Measurements from ENCODE around the gene TSTD1. TPM values are rescaled to one million over a fixed set of nuclear protein-coding genes. Genes with fewer than 3 reads are reported as not detected.

Gene TSTD1
- total RNA-seq, 3 donors from 2014 or later, result 48.9 to 105 (median 80.1) TPM

DNA sequence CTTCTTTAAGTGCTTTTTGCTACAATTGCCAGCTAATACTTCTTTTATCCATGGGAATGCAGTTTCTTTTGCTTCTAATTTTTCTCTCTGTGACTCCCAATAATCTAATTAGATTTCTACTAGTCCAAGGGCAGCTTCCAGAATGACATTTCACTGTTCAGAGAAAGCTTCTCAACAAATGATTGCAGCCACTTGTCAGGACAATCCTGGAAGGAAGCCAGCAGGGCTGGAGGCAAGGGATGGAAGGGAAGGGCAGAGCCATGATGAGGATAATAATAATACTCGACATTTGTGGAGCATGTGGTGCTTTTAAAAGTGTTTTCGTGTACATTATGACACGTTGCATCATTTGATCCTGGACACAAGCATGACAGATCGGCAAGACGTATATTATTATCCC is 37.2 kb downstream of the TSTD1 start:
- intact Hi-C loops (cut with DNase I, micrococcal nuclease), result no loop called here
- ATAC-seq (no peak), DNase-seq (no peak)
- no peak overlapping the region for H3K4me3 ChIP-seq
- no peaks in the 10 kb centered on the region for H3K36me3 ChIP-seq (ENCODE audit: low read depth)
- H3K4me1 ChIP-seq (ENCODE audit: low read depth), result peaks cover 3% of the 10 kb centered on the region
- H3K9me3 ChIP-seq, result no peaks in the 10 kb centered on the region
- TF ChIP-seq, protein P1, sequence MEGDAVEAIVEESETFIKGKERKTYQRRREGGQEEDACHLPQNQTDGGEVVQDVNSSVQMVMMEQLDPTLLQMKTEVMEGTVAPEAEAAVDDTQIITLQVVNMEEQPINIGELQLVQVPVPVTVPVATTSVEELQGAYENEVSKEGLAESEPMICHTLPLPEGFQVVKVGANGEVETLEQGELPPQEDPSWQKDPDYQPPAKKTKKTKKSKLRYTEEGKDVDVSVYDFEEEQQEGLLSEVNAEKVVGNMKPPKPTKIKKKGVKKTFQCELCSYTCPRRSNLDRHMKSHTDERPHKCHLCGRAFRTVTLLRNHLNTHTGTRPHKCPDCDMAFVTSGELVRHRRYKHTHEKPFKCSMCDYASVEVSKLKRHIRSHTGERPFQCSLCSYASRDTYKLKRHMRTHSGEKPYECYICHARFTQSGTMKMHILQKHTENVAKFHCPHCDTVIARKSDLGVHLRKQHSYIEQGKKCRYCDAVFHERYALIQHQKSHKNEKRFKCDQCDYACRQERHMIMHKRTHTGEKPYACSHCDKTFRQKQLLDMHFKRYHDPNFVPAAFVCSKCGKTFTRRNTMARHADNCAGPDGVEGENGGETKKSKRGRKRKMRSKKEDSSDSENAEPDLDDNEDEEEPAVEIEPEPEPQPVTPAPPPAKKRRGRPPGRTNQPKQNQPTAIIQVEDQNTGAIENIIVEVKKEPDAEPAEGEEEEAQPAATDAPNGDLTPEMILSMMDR (IDR thresholded peaks at IDR 0.05), result no peak

DNA sequence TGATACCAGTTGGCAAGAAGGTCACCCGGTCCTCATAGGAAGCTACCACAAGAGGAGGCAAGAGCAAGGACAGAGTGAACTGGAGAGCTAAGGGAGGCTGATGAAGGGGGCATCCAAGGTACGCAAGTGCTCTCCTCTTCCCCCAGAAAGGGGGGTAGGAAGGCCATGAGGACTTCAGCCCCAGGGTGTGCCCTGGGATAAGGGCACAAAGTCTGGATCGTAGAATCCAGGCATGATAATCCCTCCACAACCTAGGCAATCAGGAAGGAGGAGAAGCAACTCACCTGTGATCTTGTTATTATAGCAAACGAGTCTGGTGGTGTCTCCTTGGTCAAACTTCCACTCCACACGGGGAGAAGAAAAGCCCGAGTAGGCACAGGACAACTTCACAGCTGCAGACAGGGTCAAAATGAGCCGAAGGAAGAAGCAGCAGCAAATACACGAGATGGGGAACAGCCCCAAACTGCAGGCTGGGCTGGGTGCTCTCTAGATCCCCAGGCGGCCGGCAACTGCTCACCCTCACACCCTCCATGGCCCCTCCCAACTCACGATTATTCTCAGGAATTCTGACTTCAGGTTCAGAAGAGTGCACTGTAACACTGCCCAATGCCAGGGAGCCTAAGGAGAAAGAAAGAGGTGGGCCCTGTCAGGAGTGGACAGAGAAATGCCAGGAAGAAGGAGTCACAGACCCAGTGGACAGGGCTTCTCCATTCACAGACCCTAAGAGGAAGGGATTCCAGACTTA is 37.9 kb downstream of the TSTD1 start:
- intact Hi-C loops (cut with DNase I, micrococcal nuclease), result no loop called here
- peaks cover 3% of the 10 kb centered on the region for H3K4me1 ChIP-seq (ENCODE audit: low read depth)
- no peak overlapping the region for H3K4me3 ChIP-seq
- DNase-seq (no peak), ATAC-seq (no peak)
- H3K36me3 ChIP-seq (ENCODE audit: low read depth), result no peaks in the 10 kb centered on the region
- TF ChIP-seq, protein P1 (IDR thresholded peaks at IDR 0.05), result no peak
- no peaks in the 10 kb centered on the region for H3K9me3 ChIP-seq

GRCh38 chr1:160999376-160999775 is 39.4 kb downstream of the TSTD1 start:
- intact Hi-C loops (cut with DNase I, micrococcal nuclease), result loop anchor here (5.0 to 10.0 kb wide), 2 partner anchors 95 to 98 kb away; partner anchors contain the start of gene KLHDC9 (in 2 of the 2)
- DNase-seq, result no peak
- TF ChIP-seq, protein P1 (IDR thresholded peaks at IDR 0.05), result no peak
- Histone ChIP-seq H3K4me1 (ENCODE audit: low read depth) (peaks cover 3% of the 10 kb centered on the region), H3K4me3 (no peak overlapping the region), H3K9me3 (no peaks in the 10 kb centered on the region), H3K36me3 (ENCODE audit: low read depth) (no peaks in the 10 kb centered on the region)
- ATAC-seq, result no peak

DNA sequence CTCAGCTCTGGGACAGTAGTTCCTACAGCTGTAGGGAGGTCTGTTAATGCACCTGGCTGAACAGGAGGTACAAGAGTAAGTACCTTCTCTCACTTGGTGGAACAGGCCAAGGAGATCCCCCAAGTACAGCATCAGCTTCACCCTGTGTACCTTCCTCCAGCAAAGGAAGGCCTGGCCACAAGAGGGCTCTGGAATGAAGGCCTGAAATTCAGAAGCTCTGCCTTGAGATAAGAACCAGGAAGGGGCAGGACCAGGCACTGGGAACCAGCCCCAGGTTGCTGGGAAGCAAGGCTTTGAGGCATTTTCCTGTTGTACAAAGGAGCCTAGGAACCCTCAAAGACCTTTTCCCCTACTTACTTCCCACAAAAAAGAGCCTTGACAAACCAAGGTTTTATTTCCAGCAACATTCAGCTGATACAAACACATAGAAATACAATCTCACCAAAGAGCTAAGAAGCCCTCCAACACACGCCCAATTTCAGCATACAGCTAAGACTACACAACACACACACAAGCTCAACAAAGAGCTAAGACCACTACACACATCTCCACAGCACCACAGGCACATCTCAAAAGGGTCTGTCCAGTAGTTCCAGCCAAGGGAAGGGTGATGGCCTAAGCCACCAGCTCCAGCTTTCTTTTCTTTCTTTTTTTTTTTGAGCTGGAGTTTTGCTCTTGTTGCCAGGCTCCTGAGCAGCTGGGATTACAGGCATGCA is 41.3 kb downstream of the TSTD1 start:
- TF ChIP-seq, protein P1 (IDR thresholded peaks at IDR 0.05), result peak; percentile 38
- intact Hi-C loops (cut with DNase I, micrococcal nuclease), result loop anchor here (5.0 to 10.0 kb wide), 2 partner anchors 97 to 100 kb away; partner anchors contain the start of gene KLHDC9 (in 2 of the 2)
- DNase-seq, result peak in 2 of 3 donors; percentile 78 to 86

GRCh38 chr1:160996178-160996577 is 42.6 kb downstream of the TSTD1 start:
- TF ChIP-seq, protein P1 (IDR thresholded peaks at IDR 0.05), result no peak
- Histone ChIP-seq H3K4me1 (ENCODE audit: low read depth) (peaks cover 3% of the 10 kb centered on the region), H3K9me3 (no peaks in the 10 kb centered on the region), H3K36me3 (ENCODE audit: low read depth) (no peaks in the 10 kb centered on the region), H3K4me3 (no peak overlapping the region)
- DNase-seq, result no peak
- intact Hi-C loops (cut with DNase I, micrococcal nuclease), result loop anchor here (5.0 to 10.0 kb wide), 2 partner anchors 99 to 101 kb away; partner anchors contain the start of gene KLHDC9 (in 2 of the 2)
- ATAC-seq, result peak; percentile 81

More for the DNA sequence above, 41.3 kb downstream of the TSTD1 start:
- Histone ChIP-seq H3K9me3 (no peaks in the 10 kb centered on the region), H3K36me3 (ENCODE audit: low read depth) (no peaks in the 10 kb centered on the region), H3K4me3 (no peak overlapping the region), H3K4me1 (ENCODE audit: low read depth) (peaks cover 3% of the 10 kb centered on the region)
- ATAC-seq, result peak; percentile 87
